ENCODE data around the gene RAET1G. TPM values are rescaled to one million over a fixed set of nuclear protein-coding genes. Genes with fewer than 3 reads are reported as not detected.
A peak's percentile ranks its signal among the peaks of the same experiment; 100 is the strongest.
"Not testable (repeated sequence)": the region's sequence is repeated elsewhere in the genome, so short reads cannot be mapped to it uniquely, and the experiment has no call there.

The RAET1G gene
- total RNA-seq, 1 donor from 2014 or later, result 0.60 TPM

DNA sequence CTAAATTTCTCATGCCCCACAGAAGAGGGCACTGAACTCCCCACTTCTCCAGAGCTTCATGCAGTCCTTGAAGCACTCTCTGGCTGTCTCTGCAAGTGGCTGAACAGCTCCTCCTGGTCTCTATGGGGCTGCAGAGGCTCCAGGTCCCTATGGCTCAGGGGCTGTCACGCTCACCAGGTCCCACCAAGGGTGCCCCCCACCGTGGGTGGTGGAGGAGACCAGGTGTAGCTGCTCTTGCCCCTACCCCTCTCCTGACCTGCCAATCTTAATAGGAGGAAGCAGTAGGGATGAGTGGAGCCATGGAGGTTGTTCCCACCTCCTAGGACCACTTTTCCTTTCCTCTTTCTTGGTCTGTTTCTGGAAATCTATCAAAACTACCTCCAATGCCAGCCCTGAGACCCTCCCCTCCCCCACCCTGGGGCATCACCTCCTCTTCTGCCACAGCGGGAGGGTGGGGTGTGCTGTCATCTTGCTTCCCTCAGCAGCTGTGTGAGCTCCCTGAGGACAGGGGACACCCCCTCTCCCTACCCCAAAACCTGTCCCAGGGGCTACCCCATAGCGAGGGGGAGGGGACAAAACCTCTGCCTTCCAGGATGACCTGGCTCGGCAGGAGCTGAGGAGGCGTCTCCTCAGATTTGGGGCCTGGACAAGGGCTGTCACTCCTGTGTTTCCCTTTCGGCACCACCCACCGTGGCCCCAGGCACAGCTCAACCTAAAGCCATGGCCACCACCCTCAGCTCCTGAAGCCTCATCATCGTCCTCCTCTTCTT, 13.0 kb downstream of the RAET1G start:
- Mint-ChIP-seq H3K4me1 (ENCODE audit: low read depth) (no peaks in the 10 kb centered on the region), H3K27me3 (ENCODE audit: low read depth) (peaks cover 9% of the 10 kb centered on the region)
- TF ChIP-seq, protein P1, sequence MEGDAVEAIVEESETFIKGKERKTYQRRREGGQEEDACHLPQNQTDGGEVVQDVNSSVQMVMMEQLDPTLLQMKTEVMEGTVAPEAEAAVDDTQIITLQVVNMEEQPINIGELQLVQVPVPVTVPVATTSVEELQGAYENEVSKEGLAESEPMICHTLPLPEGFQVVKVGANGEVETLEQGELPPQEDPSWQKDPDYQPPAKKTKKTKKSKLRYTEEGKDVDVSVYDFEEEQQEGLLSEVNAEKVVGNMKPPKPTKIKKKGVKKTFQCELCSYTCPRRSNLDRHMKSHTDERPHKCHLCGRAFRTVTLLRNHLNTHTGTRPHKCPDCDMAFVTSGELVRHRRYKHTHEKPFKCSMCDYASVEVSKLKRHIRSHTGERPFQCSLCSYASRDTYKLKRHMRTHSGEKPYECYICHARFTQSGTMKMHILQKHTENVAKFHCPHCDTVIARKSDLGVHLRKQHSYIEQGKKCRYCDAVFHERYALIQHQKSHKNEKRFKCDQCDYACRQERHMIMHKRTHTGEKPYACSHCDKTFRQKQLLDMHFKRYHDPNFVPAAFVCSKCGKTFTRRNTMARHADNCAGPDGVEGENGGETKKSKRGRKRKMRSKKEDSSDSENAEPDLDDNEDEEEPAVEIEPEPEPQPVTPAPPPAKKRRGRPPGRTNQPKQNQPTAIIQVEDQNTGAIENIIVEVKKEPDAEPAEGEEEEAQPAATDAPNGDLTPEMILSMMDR (IDR thresholded peaks at IDR 0.05), result no peak

DNA sequence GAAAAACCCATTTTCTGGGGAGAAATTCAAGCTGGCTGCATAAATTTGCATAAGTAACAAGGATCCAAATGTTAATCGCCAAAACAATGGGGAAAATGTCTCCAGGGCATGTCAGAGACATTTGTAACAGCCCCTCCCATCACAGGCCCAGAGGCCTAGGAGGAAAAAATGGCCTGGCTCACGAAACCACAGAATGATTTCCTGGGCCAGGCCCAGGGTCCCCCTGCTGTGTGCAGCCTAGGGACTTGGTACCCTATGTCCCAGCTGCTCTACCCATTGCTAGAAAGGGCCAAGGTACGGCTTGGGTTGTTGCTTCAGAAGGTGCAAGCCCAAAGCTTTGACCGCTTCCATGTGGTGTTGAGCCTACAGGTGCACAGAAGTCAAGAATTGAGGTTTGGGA, 14.4 kb downstream of the RAET1G start:
- H3K27ac Mint-ChIP-seq (ENCODE audit: unreplicated experiment), result not testable (repeated sequence)

More for the DNA sequence above, 13.0 kb downstream of the RAET1G start:
- peaks cover 4% of the 10 kb centered on the region for H3K36me3 Mint-ChIP-seq (ENCODE audit: low read depth)
- peak; percentile 59 for DNase-seq (ENCODE audit: low spot score)
- no peak overlapping the region for H3K4me3 Mint-ChIP-seq (ENCODE audit: unreplicated experiment)
- peaks cover 9% of the 10 kb centered on the region for H3K9me3 Mint-ChIP-seq (ENCODE audit: low read depth)
- no peak overlapping the region for H3K27ac Mint-ChIP-seq (ENCODE audit: unreplicated experiment)

DNA sequence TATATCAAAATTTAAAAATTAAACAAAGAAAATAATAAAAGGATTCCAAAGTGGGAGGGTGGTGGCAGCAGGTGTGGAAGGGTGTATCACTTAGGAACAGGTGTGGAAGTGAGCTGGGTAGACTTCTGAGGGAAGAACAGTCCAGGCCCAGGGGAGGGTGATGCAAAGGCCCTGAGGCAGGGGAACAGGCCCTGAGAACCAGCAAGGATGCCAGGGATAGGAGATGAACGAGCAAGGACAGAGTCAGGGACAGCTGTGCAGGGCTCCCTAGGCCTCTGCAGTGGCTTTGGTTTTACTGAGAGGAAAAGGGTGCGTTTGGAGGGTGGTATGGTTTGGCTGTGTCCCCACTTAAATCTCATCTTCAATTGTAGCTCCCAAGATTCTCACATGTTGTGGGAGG, 15.6 kb downstream of the RAET1G start:
- Mint-ChIP-seq H3K27ac (ENCODE audit: unreplicated experiment) (no peak overlapping the region), H3K27me3 (ENCODE audit: low read depth) (peaks cover 2% of the 10 kb centered on the region), H3K9me3 (ENCODE audit: low read depth) (peaks cover 9% of the 10 kb centered on the region), H3K4me1 (ENCODE audit: low read depth) (no peaks in the 10 kb centered on the region), H3K4me3 (ENCODE audit: unreplicated experiment) (no peak overlapping the region), H3K36me3 (ENCODE audit: low read depth) (peaks cover 4% of the 10 kb centered on the region)
- TF ChIP-seq, protein P1 (IDR thresholded peaks at IDR 0.05), result no peak
- peak; percentile 50 for DNase-seq (ENCODE audit: low spot score)

More for the DNA sequence above, 14.4 kb downstream of the RAET1G start:
- not testable (repeated sequence) for H3K9me3 Mint-ChIP-seq (ENCODE audit: low read depth); H3K4me1 Mint-ChIP-seq (ENCODE audit: low read depth); H3K4me3 Mint-ChIP-seq (ENCODE audit: unreplicated experiment); H3K27me3 Mint-ChIP-seq (ENCODE audit: low read depth); H3K36me3 Mint-ChIP-seq (ENCODE audit: low read depth)
- DNase-seq (ENCODE audit: low spot score), result peak; percentile 27

DNA sequence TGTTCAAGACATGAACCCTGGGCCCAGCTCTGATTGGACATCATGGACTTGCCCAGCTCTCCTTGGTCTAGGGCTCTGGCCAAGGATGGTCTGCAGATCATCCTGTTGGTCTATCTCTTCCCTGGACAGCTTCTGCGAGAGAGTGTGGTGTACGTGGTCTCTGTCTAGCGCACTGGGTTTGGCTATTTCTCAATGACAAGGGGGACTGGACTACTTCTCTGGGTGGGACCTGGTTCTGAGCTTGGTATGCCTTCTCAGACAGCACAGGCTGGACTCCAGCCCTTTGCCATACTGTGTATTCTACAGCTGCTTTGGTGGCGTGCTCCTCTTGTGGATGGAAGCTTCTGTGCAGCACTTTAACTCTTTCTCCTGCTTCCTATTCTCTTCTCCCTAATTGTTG, 16.5 kb downstream of the RAET1G start:
- Mint-ChIP-seq H3K4me3 (ENCODE audit: unreplicated experiment) (no peak overlapping the region), H3K4me1 (ENCODE audit: low read depth) (no peaks in the 10 kb centered on the region), H3K36me3 (ENCODE audit: low read depth) (peaks cover 4% of the 10 kb centered on the region), H3K27ac (ENCODE audit: unreplicated experiment) (no peak overlapping the region), H3K27me3 (ENCODE audit: low read depth) (peaks cover 2% of the 10 kb centered on the region), H3K9me3 (ENCODE audit: low read depth) (peaks cover 9% of the 10 kb centered on the region)
- DNase-seq (ENCODE audit: low spot score), result no peak
- TF ChIP-seq, protein P1 (IDR thresholded peaks at IDR 0.05), result no peak

DNA sequence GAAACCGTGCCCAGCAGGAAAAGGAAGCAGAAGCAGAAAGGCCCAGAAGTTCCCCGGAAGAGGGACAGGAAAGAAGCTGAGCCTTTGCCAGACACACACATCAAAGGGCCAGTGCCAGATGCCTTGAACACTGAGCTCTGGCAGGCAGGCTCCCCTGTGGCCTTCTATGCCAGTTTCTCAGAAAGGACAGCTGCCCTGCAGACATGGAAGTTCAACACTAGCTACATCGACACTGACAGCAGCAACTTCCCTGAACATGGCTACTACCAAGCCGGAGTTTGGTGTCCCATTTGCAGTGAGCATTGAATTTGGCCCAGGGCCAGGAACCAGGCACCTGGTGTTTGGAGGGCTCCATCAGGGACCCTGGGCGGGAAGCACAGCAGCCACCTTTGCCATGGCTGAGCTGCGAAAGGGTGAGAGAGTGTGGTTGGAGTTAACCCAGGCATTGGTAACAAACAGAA, 17.0 kb downstream of the RAET1G start:
- DNase-seq (ENCODE audit: low spot score), result no peak
- Mint-ChIP-seq H3K4me1 (ENCODE audit: low read depth) (no peaks in the 10 kb centered on the region), H3K36me3 (ENCODE audit: low read depth) (peaks cover 4% of the 10 kb centered on the region), H3K9me3 (ENCODE audit: low read depth) (peaks cover 9% of the 10 kb centered on the region), H3K27ac (ENCODE audit: unreplicated experiment) (no peak overlapping the region), H3K27me3 (ENCODE audit: low read depth) (no peaks in the 10 kb centered on the region), H3K4me3 (ENCODE audit: unreplicated experiment) (no peak overlapping the region)
- TF ChIP-seq, protein P1 (IDR thresholded peaks at IDR 0.05), result no peak
